Skin of body (tissue), 2 donors: ENCODE data around the gene GATAD2A. TPM values are rescaled to one million over a fixed set of nuclear protein-coding genes. Genes with fewer than 3 reads are reported as not detected.

Experiments
- DNase-seq: peaks from one replicate; lab custom pipeline; 2025; lab: John Stamatoyannopoulos, UW
- total RNA-seq: library from RNA; depleted of rRNA; stranded (reverse); fragments of >200 nt; gene quantifications from one replicate; pipeline ENCODE4 v1.2.3, GENCODE V29; 2014

GATAD2A gene
- total RNA-seq, 1 donor from 2014 or later: 24.3 TPM

DNA sequence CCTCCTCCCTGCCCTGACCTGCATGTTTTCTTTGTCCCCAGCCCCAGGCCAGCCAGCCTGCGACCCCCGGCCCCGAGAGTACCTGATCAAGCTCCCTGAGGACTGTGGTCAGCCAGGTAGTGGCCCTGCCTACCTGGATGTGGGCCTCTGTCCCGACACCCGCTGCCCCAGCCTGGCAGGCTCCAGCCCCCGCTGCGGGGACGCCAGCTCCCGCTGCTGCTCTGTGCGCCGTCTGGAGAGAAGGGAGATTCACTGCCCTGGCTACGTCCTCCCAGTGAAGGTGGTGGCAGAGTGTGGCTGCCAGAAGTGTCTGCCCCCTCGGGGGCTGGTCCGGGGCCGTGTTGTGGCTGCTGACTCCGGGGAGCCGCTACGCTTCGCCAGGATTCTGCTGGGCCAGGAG, 138.2 kb downstream of the GATAD2A start:
- no peak for DNase-seq

DNA sequence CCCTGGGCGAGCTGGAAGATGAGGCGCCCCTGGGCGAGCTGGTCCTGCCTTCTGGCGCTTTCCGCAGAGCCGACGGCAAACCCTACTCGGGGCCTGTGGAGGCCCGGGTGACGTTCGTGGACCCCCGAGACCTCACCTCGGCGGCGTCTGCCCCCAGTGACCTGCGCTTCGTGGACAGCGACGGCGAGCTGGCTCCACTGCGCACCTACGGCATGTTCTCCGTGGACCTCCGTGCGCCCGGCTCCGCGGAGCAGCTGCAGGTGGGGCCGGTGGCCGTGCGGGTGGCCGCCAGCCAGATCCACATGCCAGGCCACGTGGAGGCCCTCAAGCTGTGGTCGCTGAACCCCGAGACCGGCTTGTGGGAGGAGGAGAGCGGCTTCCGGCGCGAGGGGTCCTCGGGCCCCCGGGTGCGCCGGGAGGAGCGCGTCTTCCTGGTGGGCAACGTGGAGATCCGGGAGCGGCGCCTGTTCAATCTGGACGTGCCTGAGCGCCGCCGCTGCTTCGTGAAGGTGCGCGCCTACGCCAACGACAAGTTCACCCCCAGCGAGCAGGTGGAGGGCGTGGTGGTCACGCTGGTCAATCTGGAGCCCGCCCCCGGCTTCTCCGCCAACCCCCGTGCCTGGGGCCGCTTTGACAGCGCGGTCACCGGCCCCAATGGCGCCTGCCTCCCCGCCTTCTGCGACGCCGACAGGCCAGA, 138.9 kb downstream of the GATAD2A start:
- DNase-seq: no peak

DNA sequence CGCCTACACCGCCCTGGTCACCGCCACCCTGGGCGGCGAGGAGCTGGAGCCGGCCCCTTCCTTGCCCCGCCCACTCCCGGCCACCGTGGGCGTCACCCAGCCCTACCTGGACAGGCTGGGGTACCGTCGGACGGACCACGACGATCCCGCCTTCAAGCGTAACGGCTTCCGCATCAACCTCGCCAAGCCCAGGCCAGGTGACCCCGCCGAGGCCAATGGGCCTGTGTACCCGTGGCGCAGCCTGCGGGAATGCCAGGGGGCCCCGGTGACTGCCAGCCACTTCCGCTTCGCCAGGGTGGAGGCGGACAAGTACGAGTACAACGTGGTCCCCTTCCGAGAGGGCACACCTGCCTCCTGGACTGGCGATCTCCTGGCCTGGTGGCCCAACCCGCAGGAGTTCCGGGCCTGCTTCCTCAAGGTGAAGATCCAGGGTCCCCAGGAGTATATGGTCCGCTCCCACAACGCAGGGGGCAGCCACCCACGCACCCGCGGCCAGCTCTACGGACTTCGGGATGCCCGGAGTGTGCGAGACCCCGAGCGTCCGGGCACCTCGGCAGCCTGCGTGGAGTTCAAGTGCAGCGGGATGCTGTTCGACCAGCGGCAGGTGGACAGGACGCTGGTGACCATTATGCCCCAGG, 139.6 kb downstream of the GATAD2A start:
- DNase-seq: no peak

DNA sequence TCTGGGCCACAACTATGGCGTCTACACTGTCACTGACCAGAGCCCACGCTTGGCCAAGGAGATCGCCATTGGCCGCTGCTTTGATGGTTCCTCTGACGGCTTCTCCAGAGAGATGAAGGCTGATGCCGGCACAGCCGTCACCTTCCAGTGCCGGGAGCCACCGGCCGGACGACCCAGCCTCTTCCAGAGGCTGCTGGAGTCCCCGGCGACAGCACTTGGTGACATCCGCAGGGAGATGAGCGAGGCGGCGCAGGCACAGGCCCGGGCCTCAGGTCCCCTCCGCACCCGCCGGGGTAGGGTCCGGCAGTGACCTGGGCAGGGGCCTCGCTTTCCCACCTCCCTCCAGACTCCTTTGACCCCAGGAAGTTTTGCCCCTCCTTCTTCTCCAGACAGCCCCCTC, 140.2 kb downstream of the GATAD2A start:
- DNase-seq: no peak

DNA sequence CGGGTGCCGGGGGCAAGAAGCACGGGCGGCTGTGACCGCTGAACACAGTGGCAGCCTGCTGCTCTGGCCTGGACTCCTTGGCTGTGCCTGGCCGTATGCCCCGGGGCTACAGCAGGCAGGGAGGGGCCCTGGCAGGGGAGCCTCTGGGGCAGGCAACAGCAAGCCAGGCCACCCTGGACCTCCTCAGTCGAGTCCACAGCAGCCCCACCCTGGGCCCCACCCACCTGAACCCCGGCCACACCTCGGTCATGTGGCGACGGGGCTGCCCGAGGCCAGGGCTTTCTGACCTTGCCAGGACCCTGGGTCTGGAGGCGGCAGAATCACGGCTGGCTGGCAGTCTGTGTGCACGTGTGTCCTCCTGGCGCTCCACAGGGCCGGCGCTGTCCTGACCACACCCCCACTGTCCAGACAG, 141.3 kb downstream of the GATAD2A start:
- DNase-seq: no peak

DNA sequence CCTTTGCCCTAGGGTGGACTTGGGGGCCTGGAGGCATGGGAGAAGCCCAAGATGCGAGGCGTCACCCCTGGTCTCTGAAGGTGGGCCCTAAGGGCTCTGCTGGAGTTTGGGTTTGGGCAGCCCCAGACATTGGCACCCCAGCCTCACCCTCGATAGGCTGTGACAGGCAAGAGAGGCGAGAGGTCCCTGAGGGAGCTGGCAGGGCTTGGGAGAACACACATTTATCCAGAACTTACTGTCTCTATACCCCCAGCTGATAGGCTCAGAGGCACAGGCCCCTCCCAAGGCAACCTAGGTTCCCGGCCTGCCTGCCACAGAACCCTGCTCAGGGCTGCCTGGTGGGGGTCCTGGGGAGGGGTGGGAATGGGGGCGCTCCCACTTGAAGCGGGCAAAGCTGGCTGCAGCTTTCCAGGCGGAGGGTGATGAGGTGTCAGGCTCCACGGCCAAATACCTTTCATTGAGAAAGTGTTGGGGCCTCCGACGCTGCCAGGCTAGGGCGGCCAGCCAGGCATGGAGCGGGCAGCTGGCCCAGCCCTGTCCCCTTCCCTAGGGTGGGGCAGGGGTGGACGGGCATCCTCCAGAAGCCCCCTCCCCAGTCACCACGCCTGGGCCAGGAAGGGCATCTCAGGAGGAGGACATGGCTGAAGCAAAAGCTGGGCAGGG, 142.3 kb downstream of the GATAD2A start:
- no peak for DNase-seq

DNA sequence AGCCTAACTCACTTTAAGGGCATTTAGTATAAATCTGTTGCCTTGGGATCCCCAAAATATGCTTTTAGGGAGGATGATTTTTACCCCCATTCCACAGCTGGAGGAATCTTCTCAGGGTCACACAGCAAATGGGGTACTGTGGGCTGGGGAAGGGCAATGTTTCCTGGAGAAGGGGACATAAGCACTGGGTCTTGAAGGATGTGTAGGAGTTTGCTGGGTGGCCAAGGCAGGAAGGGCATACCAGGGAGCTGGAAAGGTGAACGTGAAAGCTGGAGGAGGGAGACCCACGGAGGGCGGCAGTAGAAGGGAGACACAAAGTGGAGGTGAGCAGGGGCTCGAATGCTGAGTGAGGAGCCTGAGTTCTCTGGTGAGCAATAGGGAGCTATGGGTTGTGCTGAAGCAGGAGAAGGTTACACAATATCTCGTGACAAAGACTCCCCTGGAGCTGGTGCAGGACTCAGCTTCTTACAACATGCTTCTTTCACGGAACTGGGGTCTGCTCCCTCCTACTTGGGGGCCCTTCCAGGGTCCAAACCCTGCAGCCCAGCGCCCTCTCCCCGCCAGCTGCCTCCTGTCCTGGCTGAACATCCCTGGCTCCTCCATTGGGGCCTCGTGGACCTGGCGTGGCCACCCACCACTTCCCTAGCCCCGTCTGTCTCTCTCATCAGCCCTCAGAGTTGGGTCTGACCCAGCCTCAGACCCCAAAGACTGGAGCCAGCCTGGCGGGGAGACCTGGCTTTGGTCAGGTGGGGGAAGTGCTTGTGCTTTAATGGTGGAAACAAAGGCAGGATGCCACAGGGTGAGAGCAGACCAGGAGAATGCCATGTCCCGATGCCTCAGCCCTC, 143.7 kb downstream of the GATAD2A start:
- DNase-seq: no peak

DNA sequence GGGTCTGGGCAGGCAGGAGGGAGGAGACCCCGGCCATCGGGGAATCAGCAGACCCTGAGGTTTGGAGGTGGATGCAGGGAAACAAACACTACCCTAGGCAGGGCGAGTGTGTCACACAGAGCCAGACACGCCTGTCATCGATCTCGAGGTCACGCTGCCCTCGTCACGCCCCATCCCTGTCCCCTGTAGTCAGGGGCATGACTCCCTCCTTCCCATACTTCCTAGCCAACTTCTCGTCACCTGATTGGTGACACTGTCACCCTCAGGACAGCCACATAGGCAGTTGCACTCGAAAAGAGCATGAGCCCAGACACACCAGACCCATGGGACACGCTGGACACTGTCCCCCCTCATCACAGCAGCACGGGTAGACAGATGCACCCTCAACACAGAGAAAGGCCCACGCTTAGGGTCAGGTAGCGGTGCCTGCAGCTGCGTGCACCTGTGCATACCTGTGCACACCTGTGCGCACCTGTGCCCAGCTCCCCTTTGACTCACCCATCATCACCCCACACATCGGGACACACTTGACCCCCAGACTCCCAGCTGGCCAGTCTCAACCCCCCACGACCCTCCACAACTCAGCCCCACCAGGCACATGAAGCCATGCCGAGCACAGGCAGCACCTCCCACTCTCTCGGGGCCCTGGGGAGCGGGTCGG, 144.5 kb downstream of the GATAD2A start:
- no peak for DNase-seq

DNA sequence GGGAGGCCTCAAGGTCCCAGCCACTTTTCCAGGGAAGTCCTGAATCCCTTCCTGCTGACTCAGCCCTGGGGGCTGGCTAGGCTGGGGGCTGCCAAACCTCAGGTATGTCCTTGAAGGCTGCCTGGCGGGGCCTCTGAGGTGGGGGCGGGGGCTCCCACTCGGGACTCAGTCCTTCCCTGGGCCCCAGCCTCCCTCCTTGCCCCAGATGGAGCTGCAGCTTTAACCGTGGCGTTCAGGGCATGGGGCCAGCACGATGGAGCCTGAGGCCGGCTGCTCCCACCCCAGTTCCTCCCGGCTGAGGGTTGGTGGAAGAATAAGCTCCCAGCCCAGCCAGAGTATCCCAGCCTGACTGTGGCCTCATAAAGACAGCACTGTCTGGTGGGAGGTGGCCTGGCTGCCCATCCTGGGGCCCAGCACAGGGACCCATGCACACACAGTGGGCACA, 145.0 kb downstream of the GATAD2A start:
- no peak for DNase-seq

DNA sequence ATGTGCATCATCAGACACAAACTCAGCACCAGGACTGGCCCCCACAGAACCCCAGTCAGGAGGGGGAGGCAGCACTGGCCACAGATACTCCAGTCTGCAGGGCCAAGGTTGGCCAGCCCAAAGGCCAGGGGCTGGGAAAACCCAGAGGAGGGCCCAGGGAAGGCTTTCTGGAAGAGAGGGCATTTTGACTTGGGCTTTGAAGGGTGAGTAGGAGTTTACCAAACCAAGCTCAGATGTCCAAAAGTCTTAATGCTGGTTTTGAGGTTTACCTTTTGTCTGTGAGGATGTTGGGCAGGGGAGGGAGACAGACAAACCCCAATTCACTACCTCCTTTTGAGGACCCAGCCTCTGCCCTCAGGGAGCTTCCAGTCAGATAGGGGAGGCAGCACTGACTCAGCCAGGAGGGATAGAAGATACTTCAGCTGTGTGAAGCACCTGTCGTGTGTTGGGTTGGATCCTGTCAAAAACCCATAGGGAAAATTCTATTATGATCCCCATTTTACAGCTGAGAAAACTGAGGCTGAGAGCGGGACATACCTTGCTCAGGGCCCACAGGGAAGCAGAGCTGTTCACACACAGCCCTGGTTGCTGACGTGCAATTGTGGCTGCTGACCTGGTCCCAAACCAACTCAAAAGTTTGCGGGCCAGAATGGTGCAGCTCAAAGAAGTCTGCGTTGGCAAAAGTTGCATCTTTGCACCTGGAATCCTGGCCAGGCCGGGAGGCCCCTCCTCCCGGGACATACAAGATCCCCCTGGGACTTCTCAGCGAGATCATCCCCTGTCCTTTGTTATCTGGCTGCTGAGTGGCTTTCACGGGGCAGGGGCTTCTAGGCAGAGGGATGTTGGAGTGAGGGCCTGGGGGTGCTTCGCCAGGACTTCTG, 145.7 kb downstream of the GATAD2A start:
- no peak for DNase-seq

DNA sequence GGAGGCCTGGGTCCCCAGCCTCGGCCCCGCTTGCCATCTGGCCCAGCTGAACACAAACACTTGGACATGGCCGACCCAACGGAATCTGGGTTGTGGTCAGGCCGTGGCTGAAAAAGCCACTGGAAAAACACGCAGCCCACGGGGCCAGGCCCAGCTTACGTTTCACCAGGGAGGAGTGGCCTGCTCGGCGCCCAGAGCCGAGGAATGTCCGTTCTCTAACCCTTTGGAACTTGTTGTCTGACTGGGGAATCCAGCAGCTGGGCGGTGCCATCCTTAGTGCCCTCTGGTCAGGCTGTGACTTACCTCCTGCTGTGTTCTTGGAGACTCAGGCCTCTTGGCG, 146.3 kb downstream of the GATAD2A start:
- no peak for DNase-seq

DNA sequence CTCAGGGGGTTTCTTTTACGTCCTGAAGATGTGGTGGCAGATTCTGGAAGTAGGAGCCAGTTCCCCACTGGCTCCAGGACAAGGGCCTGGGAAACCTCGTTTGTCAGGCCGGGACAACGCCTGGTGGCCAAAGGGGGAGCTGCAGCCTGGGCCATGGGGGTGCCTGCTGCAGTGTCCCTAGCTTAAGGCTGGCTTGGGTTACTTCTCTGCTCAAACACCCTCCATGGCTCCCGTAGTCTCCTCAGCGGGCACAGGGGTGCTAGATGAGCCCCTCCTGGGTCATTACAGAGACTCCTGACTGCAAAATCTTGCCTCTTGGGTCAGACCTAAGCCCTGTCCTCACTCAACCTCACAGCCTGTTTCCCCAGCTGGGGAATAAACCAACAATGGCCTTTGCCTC, 147.3 kb downstream of the GATAD2A start:
- DNase-seq: no peak

DNA sequence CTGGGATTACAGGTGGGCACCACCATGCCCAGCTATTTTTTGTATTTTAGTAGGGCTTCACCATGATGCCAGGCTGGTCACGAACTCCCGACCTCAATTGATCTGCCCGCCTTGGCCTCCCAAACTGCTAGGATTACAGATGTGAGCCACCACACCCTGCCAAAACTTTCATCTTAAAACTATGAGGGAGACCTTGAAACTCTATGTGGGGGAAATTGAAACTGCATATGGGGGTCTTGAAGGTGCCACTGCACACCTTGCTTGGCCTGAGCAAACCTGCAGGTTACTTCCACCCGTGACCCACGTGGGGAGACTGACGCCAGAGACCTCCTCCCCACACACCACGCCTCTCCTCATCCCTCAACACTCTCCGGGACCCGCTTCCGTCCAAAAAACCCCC, 148.2 kb downstream of the GATAD2A start:
- DNase-seq: no peak

DNA sequence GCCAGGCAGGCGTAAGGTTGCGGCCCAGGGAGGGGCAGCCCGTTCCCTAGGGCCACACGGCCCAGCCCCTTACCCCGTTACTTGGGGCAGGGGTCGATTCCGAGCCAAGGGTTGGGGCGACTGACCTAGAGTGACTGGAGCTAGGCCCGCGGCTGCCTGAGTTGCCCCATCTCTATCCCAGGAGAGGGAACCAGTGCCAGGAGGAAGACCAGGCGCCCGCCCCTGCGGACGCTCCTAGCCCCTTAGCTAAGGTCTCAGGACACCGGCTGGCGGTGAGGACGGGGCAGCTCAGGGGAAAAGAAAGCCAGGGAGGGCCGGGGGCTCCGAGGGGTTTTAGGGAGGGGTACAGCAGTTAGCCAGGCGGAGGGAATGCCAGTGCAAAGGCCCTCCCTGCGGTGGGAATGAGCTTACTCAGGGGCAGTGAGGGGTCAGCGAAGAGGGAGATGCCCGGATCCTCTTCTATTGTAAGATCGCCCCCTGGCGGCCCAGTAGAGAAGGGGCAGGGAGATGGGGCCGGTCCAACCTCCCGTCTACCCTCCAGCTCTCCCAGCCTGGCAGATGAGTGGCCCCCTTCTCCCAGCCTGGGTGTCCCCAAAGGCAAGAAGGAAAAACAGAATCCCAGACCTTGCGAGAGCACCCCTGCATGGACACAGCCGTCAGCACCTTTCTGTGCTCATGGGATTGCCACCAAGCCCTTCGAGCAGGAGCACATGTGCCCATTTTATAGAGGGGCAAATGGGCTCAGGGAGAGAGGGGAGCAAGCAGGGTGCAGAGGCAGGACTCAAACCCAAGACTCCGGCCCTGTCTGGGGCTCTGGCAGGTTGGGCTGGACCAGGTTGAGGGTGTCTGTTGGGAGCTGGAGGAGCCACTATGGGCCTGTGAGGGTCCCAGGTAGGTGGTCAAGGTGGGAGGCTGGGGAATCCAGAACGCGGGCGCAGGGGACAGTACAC, 148.9 kb downstream of the GATAD2A start:
- no peak for DNase-seq

DNA sequence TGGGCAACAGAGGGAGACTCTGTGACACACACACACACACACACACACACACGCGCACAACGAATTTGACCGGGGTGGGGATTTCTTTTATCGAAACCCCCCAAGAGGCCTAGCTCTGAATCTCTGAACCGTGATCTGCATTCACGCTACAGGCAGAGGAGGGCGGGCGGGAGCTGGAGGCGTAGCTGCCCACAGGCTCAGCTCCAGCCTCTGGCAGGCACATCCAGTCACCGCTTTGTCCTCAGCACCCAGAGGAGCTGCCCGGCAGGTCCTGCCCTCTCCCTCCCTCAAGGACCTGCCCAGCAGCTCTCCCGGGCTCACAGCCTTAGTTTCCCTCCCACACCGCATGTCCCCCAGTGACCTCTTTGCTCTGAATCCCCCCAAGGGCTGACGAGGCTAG, 152.6 kb downstream of the GATAD2A start:
- DNase-seq: no peak
